Epithelial cell of proximal tubule (primary cell): ENCODE results near the gene SIM2. TPM values are rescaled to one million over a fixed set of nuclear protein-coding genes. Genes with fewer than 3 reads are reported as not detected.

Experiments
- DNase-seq: peaks from one replicate; pipeline ENCODE4 v3.0.0-alpha.2; 2011; ENCODE audit warnings: low read depth
- H3K4me3 ChIP-seq: 2 replicates; pipeline ENCODE4 v1.5.1; 2011; ENCODE audit warnings: low read depth, mild to moderate bottlenecking, low read length
- total RNA-seq: library from RNA; depleted of rRNA; stranded (reverse); fragments of >200 nt; gene quantifications from 2 replicates; pipeline ENCODE4 v1.2.3, GENCODE V29; 2015
- TF ChIP-seq, protein P1 (sequence below): conservative IDR thresholded peaks from 2 replicates; pipeline ENCODE4 v1.5.1; 2012; ENCODE audit warnings: low read depth, mild to moderate bottlenecking, low read length

Gene SIM2
- total RNA-seq, 1 donor from 2014 or later = 22.3 TPM

GRCh38 chr21:36717976-36718375, 19.1 kb downstream of the SIM2 start:
- DNase-seq = no peak
- no peak overlapping the region for H3K4me3 ChIP-seq
- TF ChIP-seq, protein P1, sequence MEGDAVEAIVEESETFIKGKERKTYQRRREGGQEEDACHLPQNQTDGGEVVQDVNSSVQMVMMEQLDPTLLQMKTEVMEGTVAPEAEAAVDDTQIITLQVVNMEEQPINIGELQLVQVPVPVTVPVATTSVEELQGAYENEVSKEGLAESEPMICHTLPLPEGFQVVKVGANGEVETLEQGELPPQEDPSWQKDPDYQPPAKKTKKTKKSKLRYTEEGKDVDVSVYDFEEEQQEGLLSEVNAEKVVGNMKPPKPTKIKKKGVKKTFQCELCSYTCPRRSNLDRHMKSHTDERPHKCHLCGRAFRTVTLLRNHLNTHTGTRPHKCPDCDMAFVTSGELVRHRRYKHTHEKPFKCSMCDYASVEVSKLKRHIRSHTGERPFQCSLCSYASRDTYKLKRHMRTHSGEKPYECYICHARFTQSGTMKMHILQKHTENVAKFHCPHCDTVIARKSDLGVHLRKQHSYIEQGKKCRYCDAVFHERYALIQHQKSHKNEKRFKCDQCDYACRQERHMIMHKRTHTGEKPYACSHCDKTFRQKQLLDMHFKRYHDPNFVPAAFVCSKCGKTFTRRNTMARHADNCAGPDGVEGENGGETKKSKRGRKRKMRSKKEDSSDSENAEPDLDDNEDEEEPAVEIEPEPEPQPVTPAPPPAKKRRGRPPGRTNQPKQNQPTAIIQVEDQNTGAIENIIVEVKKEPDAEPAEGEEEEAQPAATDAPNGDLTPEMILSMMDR = no peak

- no peak for DNase-seq
- TF ChIP-seq, protein P1 = no peak
- H3K4me3 ChIP-seq = no peak overlapping the region
Observed at GRCh38 chr21:36718951-36719501, 20.1 kb downstream of the SIM2 start.

GRCh38 chr21:36719614-36720013, 20.7 kb downstream of the SIM2 start:
- TF ChIP-seq, protein P1 = no peak
- H3K4me3 ChIP-seq = no peak overlapping the region
- DNase-seq = no peak

DNA sequence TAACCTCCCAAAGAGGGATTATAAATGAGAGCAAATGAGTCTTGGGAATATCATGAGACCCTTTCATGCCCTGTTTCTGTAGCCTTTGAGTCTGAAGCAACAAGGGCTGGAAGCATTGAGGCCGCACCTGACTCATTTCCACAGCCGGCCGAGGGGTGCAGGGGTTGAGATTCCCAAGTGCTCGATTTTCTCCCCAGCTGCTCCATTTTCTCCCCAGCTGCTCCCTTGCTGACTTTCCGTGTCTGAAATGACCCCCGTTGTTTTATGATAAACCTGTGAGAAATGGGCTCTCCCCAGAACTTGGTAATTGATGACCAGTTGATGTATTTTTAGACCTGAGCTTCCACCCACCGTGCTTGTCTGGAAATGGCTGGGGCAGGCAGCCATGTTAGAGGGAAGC, 22.9 kb downstream of the SIM2 start:
- TF ChIP-seq, protein P1 = no peak
- no peak overlapping the region for H3K4me3 ChIP-seq
- no peak for DNase-seq

- TF ChIP-seq, protein P1 = no peak
- DNase-seq = no peak
- no peak overlapping the region for H3K4me3 ChIP-seq
Observed at GRCh38 chr21:36722370-36723368, 23.8 kb downstream of the SIM2 start.

- no peak for DNase-seq
- TF ChIP-seq, protein P1 = no peak
- no peak overlapping the region for H3K4me3 ChIP-seq
Observed at GRCh38 chr21:36723371-36723881, 24.5 kb downstream of the SIM2 start.
